Measurements from ENCODE around the gene PROX1.

Gene PROX1

GRCh38 chr1:214002060-214002459 lies 14.3 kb downstream of the PROX1 start:
- TF ChIP-seq USF1 (IDR thresholded peaks at IDR 0.05) (no peak), RAD21 (IDR thresholded peaks at IDR 0.05; ENCODE audit: low read depth) (no peak), EP300 (IDR thresholded peaks at IDR 0.05; ENCODE audit: borderline replicate concordance) (no peak), EGR1 (IDR thresholded peaks at IDR 0.05) (no peak), TCF12 (IDR thresholded peaks at IDR 0.05; ENCODE audit: low read depth) (no peak), ZBTB7A (IDR thresholded peaks at IDR 0.05; ENCODE audit: low read depth) (no peak), TAF1 (IDR thresholded peaks at IDR 0.05; ENCODE audit: low read depth) (no peak), YY1 (IDR thresholded peaks at IDR 0.05; ENCODE audit: low read depth) (no peak), CREB1 (IDR thresholded peaks at IDR 0.05; ENCODE audit: low read depth) (no peak), MAX (IDR thresholded peaks at IDR 0.05) (no peak), TEAD4 (IDR thresholded peaks at IDR 0.05) (no peak), FOXM1 (IDR thresholded peaks at IDR 0.05; ENCODE audit: borderline replicate concordance, low read depth) (no peak), REST (IDR thresholded peaks at IDR 0.05; ENCODE audit: low read depth) (no peak), CEBPB (IDR thresholded peaks at IDR 0.05) (no peak)

GRCh38 chr1:214002472-214002871 lies 14.7 kb downstream of the PROX1 start:
- TF ChIP-seq ZBTB7A (IDR thresholded peaks at IDR 0.05; ENCODE audit: low read depth), result no peak
- no peak for TF ChIP-seq NFIC (IDR thresholded peaks at IDR 0.05)
- TF ChIP-seq TAF1 (IDR thresholded peaks at IDR 0.05; ENCODE audit: low read depth), result no peak
- no peak for TF ChIP-seq MAX (IDR thresholded peaks at IDR 0.05)
- no peak for TF ChIP-seq USF1 (IDR thresholded peaks at IDR 0.05)
- TF ChIP-seq CEBPB (IDR thresholded peaks at IDR 0.05), result no peak
- no peak for TF ChIP-seq CREB1 (IDR thresholded peaks at IDR 0.05; ENCODE audit: low read depth)
- no peak for TF ChIP-seq TCF12 (IDR thresholded peaks at IDR 0.05; ENCODE audit: low read depth)

GRCh38 chr1:214003233-214003632 lies 15.5 kb downstream of the PROX1 start:
- TF ChIP-seq MAX (IDR thresholded peaks at IDR 0.05) (no peak), EGR1 (IDR thresholded peaks at IDR 0.05) (no peak), FOXM1 (IDR thresholded peaks at IDR 0.05; ENCODE audit: borderline replicate concordance, low read depth) (no peak)

- TF ChIP-seq ZBTB7A (IDR thresholded peaks at IDR 0.05; ENCODE audit: low read depth) (no peak), FOXM1 (IDR thresholded peaks at IDR 0.05; ENCODE audit: borderline replicate concordance, low read depth) (no peak), CEBPB (IDR thresholded peaks at IDR 0.05) (no peak), MAX (IDR thresholded peaks at IDR 0.05) (no peak), YY1 (IDR thresholded peaks at IDR 0.05; ENCODE audit: low read depth) (no peak), CREB1 (IDR thresholded peaks at IDR 0.05; ENCODE audit: low read depth) (no peak), TAF1 (IDR thresholded peaks at IDR 0.05; ENCODE audit: low read depth) (no peak), REST (IDR thresholded peaks at IDR 0.05; ENCODE audit: low read depth) (no peak), TCF12 (IDR thresholded peaks at IDR 0.05; ENCODE audit: low read depth) (no peak), NFIC (IDR thresholded peaks at IDR 0.05) (no peak)
Observed at GRCh38 chr1:214004014-214004413, 16.2 kb downstream of the PROX1 start.

- TF ChIP-seq NFIC (IDR thresholded peaks at IDR 0.05) (no peak), TEAD4 (IDR thresholded peaks at IDR 0.05) (no peak), ZBTB7A (IDR thresholded peaks at IDR 0.05; ENCODE audit: low read depth) (no peak), EP300 (IDR thresholded peaks at IDR 0.05; ENCODE audit: borderline replicate concordance) (no peak), CEBPB (IDR thresholded peaks at IDR 0.05) (no peak), REST (IDR thresholded peaks at IDR 0.05; ENCODE audit: low read depth) (no peak), RAD21 (IDR thresholded peaks at IDR 0.05; ENCODE audit: low read depth) (no peak), USF1 (IDR thresholded peaks at IDR 0.05) (no peak), TAF1 (IDR thresholded peaks at IDR 0.05; ENCODE audit: low read depth) (no peak), TCF12 (IDR thresholded peaks at IDR 0.05; ENCODE audit: low read depth) (no peak), YY1 (IDR thresholded peaks at IDR 0.05; ENCODE audit: low read depth) (no peak), MAX (IDR thresholded peaks at IDR 0.05) (no peak)
Observed at GRCh38 chr1:214004795-214005194, 17.0 kb downstream of the PROX1 start.
